Tibial nerve (tissue), 3 donors: ENCODE results near the gene GPC3.

Experiments
- POLR2A ChIP-seq, 2 donors: fragments of 450-650 bp; IDR thresholded peaks; one replicate each; pipeline ENCODE4 v1.6.1; 2017; ENCODE audit warnings: antibody characterized with exemption in 2 of 2, mild to moderate bottlenecking in 2 of 2, moderate library complexity in 2 of 2
- TF ChIP-seq, protein P1 (sequence below), 5 experiments: fragments of 200-600 bp in 3 of 5; fragments of 450-650 bp in 2 of 5; sonication (generic) in 3 of 5; IDR thresholded peaks; one replicate each; pipeline ENCODE4 v1.5.1; 2016 to 2019; ENCODE audit warnings: antibody characterized with exemption in 5 of 5, mild to moderate bottlenecking in 3 of 5, moderate library complexity in 2 of 5

DNA sequence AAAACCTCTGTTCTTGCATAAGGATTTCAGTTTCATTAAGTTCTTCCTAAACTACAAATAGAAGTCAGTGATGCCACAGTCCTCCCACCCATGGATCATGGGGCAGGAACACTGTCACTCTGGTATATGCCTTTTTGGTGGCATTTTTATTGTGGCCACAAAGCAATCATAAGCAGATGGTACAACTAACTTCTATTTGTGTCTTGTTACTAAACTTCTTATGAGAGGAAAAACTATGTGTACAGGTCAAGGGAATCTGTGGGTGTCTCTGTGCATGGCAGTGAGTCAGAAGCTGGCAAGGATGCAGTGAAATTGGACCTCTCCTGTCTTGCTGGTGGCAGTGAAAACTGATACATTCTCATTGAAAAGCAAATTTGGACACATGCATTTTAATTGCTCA, 325.1 kb downstream of the GPC3 start:
- TF ChIP-seq, protein P1, sequence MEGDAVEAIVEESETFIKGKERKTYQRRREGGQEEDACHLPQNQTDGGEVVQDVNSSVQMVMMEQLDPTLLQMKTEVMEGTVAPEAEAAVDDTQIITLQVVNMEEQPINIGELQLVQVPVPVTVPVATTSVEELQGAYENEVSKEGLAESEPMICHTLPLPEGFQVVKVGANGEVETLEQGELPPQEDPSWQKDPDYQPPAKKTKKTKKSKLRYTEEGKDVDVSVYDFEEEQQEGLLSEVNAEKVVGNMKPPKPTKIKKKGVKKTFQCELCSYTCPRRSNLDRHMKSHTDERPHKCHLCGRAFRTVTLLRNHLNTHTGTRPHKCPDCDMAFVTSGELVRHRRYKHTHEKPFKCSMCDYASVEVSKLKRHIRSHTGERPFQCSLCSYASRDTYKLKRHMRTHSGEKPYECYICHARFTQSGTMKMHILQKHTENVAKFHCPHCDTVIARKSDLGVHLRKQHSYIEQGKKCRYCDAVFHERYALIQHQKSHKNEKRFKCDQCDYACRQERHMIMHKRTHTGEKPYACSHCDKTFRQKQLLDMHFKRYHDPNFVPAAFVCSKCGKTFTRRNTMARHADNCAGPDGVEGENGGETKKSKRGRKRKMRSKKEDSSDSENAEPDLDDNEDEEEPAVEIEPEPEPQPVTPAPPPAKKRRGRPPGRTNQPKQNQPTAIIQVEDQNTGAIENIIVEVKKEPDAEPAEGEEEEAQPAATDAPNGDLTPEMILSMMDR (IDR thresholded peaks at IDR 0.05): no peak
- no peak for TF ChIP-seq POLR2A (IDR thresholded peaks at IDR 0.05)
